HUES6 (cell line): ENCODE data around the gene TTLL11.

Source experiments
- H3K27ac ChIP-seq: 2 replicates; pipeline ENCODE4 v1.7.0; 2013; ENCODE audit warnings: low read depth, mild to moderate bottlenecking, low read length, inconsistent platforms
- H3K27me3 ChIP-seq: 2 replicates; pipeline ENCODE4 v1.6.1; 2013; ENCODE audit warnings: low read length; ENCODE audit not compliant: control insufficient read depth, insufficient read depth
- H3K36me3 ChIP-seq: 2 replicates; pipeline ENCODE4 v1.6.1; 2013; ENCODE audit warnings: low read length; ENCODE audit not compliant: control insufficient read depth, insufficient read depth
- H3K4me1 ChIP-seq: 2 replicates; pipeline ENCODE4 v1.6.1; 2013; ENCODE audit warnings: low read length; ENCODE audit not compliant: control insufficient read depth, insufficient read depth
- H3K4me3 ChIP-seq: 2 replicates; pipeline ENCODE4 v1.5.1; 2013; ENCODE audit warnings: low read depth, low read length
- H3K9ac ChIP-seq: one replicate; pipeline ENCODE4 v1.6.1; 2013; ENCODE audit warnings: mild to moderate bottlenecking, low read length
- H3K9me3 ChIP-seq: 2 replicates; pipeline ENCODE4 v1.6.1; 2013; ENCODE audit warnings: low read depth, low read length; ENCODE audit not compliant: control insufficient read depth, insufficient read depth

Gene TTLL11

DNA sequence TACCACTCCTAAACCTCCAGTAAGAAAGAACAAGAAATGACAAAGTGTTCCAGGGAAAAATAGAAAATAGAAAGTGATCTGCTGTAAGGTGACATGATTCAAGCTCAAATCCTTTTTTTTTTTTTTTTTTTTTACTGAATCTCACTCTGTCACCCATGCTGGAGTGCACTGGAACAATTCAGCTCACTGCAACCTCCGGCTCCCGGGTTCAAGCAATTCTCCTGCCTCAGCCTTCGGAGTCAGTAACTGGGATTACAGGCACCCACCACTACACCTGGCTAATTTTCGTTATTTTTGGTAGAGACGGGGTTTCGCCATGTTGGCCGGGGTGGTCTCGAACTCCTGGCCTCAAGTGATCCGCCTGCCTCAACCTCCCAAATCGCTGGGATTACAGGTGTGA lies 35.9 kb downstream of the TTLL11 start:
- H3K9me3 ChIP-seq: no peaks in the 10 kb centered on the region
- H3K36me3 ChIP-seq: no peaks in the 10 kb centered on the region
- no peak overlapping the region for H3K27ac ChIP-seq
- no peak overlapping the region for H3K9ac ChIP-seq
- H3K27me3 ChIP-seq: peaks cover 7% of the 10 kb centered on the region; the same call in 1 of the 2 replicates
- no peaks in the 10 kb centered on the region for H3K4me1 ChIP-seq
- no peak overlapping the region for H3K4me3 ChIP-seq

DNA sequence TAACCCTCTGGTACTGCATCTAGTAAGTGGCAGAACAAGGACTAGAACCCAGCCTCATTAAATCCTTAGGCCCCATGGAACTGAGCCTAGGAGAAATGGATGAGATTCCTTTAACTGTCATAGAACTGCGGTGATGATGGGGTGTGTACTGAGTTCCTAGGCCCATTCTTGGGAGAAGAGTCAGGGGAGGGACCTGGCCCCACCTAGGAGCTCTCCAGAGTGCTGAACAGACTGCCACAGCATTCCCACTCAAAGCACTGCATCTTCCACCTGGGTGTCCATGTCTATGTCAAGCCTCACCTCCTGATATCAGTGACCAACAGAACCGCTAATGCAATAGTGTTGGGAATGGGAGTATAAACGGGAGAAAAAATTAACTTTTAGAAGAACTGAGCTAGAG lies 36.6 kb downstream of the TTLL11 start:
- Histone ChIP-seq H3K9ac (no peak overlapping the region), H3K4me3 (no peak overlapping the region), H3K36me3 (no peaks in the 10 kb centered on the region), H3K4me1 (no peaks in the 10 kb centered on the region), H3K27ac (no peak overlapping the region), H3K27me3 (peaks cover 7% of the 10 kb centered on the region; the same call in 1 of the 2 replicates), H3K9me3 (no peaks in the 10 kb centered on the region)

DNA sequence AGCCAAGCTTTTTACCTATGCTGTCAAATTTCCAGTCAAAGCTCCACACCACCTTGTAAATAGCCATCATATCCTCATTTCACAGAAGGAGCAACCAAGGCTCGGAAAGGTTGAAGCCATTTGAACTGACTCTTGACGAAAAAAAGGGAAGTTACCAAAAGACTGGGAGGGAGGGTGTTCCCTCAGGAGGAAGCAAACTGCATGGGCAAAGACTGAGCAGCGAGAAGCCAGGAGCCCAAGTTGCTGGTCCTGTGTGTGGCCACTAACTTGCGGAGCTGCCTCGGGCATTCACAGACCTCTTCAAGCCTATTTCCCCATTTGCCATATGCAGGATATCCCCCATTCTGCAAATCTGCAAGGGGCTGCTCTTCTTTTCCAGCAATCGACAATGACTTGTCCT lies 37.4 kb downstream of the TTLL11 start:
- no peak overlapping the region for H3K4me3 ChIP-seq
- H3K9me3 ChIP-seq: no peaks in the 10 kb centered on the region
- no peak overlapping the region for H3K27ac ChIP-seq
- H3K27me3 ChIP-seq: peaks cover 7% of the 10 kb centered on the region; the same call in 1 of the 2 replicates
- H3K4me1 ChIP-seq: no peaks in the 10 kb centered on the region
- no peaks in the 10 kb centered on the region for H3K36me3 ChIP-seq
- no peak overlapping the region for H3K9ac ChIP-seq

DNA sequence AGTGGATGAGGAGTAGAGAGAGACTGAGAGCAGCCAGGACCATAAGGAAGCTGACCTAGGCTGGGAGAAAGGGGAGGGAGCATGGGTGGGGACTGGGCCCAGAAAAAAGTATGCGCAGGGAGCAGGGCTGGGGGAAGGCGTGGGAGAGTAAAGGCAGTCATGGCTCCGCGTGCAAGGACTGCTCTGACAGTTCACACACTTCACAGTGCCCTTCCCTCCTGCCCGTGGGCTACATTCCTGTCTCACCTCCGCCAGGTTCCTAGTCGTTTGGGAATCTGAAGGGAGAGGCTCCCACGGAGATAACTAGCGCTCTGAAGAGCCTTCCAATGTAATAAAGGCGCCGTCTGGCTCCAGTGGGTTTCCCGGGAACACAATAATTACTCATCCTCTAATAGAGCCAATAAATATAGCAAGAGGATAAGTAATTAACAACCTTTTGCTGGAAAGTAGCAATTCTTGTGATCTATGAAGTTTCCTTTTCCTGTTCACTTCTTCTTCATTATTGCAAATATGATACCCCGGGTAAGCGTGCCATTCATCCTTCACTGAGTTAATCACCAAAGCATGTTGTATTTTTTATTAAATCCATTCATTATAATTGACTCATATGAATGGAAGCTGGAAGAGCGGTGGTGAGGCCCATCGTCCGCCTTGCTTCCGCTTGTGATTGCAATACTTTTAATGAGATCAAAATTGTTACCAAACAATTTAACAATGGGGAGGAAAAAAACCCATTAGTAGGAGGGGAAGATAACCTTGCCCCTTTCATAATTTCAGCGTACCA lies 39.3 kb downstream of the TTLL11 start:
- H3K9me3 ChIP-seq: no peaks in the 10 kb centered on the region
- no peak overlapping the region for H3K4me3 ChIP-seq
- no peaks in the 10 kb centered on the region for H3K4me1 ChIP-seq
- H3K27ac ChIP-seq: no peak overlapping the region
- H3K36me3 ChIP-seq: no peaks in the 10 kb centered on the region
- H3K9ac ChIP-seq: no peak overlapping the region
- H3K27me3 ChIP-seq: no peaks in the 10 kb centered on the region

DNA sequence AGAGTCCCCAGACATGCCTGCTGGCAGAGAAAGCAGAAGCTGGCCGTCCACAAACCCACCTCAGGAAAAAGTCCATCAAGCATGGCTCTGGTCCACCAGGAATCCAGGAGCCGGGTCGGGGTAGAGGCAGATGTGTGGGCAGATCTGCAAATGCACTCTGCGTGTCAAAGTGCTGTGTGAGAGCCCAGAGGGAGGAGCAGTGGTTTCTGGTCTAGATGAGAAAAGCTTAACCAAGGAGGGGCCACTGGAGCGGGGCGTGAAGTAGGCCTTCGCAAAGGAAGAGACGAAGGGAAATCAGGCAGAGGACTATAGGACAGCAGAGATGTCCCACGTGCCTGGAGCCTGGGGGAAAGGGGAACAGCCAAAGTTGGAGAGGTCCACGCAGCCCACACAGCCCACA lies 40.0 kb downstream of the TTLL11 start:
- Histone ChIP-seq H3K9ac (no peak overlapping the region), H3K27ac (no peak overlapping the region)

DNA sequence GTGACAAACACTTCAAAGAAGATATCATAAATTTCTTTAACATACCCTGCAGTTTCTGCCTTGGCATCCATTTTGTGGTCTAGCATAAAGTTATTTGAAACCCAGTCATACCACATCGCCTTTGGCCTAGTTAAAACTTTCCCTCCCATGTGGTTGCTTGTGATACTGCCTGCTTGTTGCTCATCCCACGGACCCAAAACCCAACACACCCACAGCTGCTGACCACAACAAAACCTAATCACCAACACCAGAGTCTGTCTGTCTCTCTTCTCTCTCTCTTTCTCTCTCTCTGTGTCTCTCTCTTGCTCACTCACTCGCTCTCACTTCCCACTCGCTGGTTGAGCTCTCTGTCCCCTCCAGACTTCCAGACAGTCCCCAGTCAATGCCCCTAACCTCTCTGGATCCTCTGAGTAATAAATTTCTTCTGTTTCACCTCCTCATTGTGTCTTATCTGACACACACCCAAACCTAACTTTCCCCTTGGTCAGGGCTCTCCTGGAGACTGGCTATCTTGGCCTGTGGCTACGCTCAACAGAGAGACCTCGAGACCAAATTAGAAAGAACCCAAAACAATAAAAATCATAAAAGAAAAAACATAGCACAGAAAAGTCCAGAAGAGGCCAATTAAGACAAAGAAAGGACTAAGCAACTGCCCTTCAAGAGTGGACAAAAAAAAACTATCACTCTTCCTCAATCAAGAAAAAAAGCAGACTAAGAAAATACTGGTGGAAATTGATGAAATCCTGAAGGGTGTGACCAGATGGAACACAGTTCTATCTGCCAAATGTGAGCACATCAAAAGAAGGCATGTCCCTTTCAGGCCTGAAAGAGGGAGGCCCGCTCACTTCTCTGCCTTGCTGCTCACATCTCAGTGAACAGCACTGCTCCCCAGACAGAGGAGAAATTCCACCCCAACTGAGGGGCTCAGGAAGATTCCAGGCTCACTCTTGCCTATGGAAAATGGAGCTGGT lies 41.5 kb downstream of the TTLL11 start:
- Histone ChIP-seq H3K4me1 (no peaks in the 10 kb centered on the region), H3K9ac (no peak overlapping the region), H3K4me3 (no peak overlapping the region), H3K27ac (no peak overlapping the region), H3K27me3 (no peaks in the 10 kb centered on the region), H3K36me3 (no peaks in the 10 kb centered on the region), H3K9me3 (no peaks in the 10 kb centered on the region)

More for the DNA sequence above, 40.0 kb downstream of the TTLL11 start:
- Histone ChIP-seq H3K9me3 (no peaks in the 10 kb centered on the region), H3K27me3 (no peaks in the 10 kb centered on the region), H3K4me1 (no peaks in the 10 kb centered on the region), H3K4me3 (no peak overlapping the region), H3K36me3 (no peaks in the 10 kb centered on the region)

DNA sequence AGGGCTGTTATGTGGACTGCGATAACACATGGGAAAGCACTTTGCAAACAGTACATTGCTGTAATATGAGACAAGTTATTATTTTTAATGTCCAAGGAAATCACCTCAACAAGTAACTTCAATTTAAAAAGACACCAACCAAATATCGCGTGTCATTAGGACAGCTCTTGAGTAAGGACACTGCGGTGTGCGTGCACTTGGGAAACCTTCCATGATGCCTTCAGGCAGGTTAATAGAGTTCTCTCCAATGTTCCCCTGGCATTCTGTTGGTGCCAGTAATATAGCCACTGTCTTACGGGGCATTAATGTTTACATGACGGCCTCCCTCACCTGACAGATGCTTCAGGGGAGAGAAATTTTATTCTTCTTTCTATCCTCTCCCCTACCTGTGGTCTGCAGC lies 42.9 kb downstream of the TTLL11 start:
- no peak overlapping the region for H3K9ac ChIP-seq
- no peaks in the 10 kb centered on the region for H3K27me3 ChIP-seq
- no peak overlapping the region for H3K4me3 ChIP-seq
- no peaks in the 10 kb centered on the region for H3K36me3 ChIP-seq
- H3K27ac ChIP-seq: no peak overlapping the region
- no peaks in the 10 kb centered on the region for H3K4me1 ChIP-seq
- H3K9me3 ChIP-seq: no peaks in the 10 kb centered on the region

DNA sequence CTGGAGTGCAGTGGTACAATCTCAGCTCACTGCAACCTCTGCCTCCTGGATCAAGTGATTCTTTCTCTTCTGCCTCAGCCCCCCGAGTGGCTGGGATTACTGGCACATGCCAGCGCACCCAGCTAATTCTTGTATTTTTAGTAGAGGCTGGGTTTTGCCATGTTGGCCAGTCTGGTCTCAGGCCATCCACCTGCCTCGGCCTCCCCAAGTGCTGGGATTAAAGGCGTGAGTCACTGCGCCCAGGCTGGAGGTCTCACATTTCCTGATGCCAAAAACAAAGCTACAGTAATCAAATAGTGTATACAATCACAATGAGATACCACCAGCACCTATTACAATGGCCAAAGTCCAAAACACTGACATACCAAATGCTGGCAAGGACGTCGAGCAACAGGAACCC lies 51.1 kb downstream of the TTLL11 start:
- no peaks in the 10 kb centered on the region for H3K27me3 ChIP-seq
- no peak overlapping the region for H3K9ac ChIP-seq
- no peaks in the 10 kb centered on the region for H3K36me3 ChIP-seq
- H3K27ac ChIP-seq: no peak overlapping the region
- H3K9me3 ChIP-seq: no peaks in the 10 kb centered on the region
- peaks cover 8% of the 10 kb centered on the region for H3K4me1 ChIP-seq
- no peak overlapping the region for H3K4me3 ChIP-seq

DNA sequence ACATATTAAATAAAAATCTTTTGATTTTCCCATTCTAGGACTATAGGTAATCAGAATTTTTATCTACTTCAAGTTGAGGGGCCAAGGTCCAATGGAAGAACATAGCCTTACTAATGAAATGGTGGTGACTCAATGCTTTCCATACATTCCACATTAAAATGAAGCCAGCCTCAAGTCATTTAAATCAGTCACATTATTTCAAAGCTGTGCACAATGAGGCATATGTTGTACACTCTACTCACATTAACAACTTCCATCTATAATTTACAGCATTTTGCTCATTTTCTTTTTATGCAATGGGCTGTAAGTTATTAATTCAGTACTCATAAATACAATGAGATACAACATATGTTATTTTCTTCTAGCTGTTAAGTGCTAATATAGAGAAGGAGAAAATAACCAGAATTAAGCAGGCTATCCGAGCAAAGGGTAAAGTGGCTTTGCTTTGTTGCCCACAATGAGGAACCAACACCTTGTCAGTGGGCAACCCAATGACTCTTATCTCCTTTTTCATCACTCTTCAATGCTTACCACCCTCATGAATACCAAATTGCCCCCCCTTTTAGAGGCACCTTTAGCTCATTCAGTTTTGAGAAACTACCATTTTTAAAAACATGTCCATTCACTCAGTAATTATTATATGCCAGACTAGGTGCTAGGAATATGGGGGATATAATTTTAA lies 52.4 kb downstream of the TTLL11 start:
- Histone ChIP-seq H3K9me3 (no peaks in the 10 kb centered on the region), H3K4me3 (no peak overlapping the region), H3K27me3 (no peaks in the 10 kb centered on the region), H3K9ac (no peak overlapping the region), H3K27ac (no peak overlapping the region), H3K4me1 (peaks cover 14% of the 10 kb centered on the region), H3K36me3 (no peaks in the 10 kb centered on the region)

DNA sequence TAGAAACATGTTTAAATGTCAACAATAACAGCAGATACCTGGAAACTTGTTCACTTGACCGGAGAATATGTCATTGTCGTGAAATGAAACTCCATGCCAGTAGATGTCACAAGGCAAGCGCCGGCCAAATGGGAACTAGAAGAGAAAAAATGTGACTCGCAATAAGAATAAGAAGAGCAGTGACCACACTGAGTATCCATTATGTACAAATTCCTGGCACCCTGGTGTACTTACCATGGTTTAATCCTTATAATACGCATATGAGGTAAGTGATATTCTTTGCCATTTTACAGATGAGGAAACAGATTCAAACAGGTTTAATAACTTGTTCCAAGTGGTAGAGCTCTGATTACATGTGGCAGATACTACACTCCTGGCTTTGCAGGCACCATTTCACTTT lies 53.9 kb downstream of the TTLL11 start:
- no peaks in the 10 kb centered on the region for H3K27me3 ChIP-seq
- peaks cover 23% of the 10 kb centered on the region for H3K4me1 ChIP-seq
- no peaks in the 10 kb centered on the region for H3K9me3 ChIP-seq
- H3K36me3 ChIP-seq: no peaks in the 10 kb centered on the region
- no peak overlapping the region for H3K9ac ChIP-seq
- H3K27ac ChIP-seq: no peak overlapping the region
- H3K4me3 ChIP-seq: no peak overlapping the region
